ENCODE data around the gene HOXA5. TPM values are rescaled to one million over a fixed set of nuclear protein-coding genes. Genes with fewer than 3 reads are reported as not detected.

The HOXA5 gene
- polyA plus RNA-seq (2012; ENCODE audit: insufficient read depth, insufficient read length, low read depth) = not detected

DNA sequence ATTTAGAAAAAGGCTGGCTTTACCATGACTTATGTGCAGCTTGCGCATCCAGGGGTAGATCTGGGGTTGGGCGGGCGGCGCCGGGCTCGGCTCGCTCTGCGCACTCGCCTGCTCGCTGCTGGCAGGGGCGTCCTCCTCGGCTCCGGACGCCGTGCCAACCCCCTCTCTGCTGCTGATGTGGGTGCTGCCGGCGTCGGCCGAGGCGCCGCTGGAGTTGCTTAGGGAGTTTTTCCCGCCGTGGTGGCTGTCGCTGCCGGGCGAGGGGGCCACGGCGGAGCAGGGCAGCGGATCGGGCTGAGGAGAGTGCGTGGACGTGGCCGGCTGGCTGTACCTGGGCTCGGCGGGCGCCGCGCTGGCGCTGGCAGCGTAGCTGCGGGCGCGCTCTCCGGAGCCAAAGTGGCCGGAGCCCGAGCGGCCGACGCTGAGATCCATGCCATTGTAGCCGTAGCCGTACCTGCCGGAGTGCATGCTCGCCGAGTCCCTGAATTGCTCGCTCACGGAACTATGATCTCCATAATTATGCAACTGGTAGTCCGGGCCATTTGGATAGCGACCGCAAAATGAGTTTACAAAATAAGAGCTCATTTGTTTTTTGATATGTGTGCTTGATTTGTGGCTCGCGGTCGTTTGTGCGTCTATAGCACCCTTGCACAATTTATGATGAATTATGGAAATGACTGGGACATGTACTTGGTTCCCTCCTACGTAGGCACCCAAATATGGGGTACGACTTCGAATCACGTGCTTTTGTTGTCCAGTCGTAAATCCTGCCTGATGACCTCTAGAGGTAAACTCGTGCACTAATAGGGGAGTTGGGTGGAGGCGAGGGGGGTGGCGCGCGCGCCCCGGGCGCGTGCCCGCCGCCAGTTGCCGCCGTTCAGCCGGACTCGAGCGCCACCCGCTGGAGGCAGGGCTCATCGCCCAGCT lies at the start of gene HOXA5:
HOXA5 (minus strand) TSS at position 659 of the 927 bp plus-strand sequence; CDS start at position 585, 74 bp downstream.
- H3K4me1 ChIP-seq = no peaks in the 10 kb centered on the region
- DNase-seq = peak; percentile 36
- no peaks in the 10 kb centered on the region for H3K36me3 ChIP-seq
- TF ChIP-seq, protein P1, sequence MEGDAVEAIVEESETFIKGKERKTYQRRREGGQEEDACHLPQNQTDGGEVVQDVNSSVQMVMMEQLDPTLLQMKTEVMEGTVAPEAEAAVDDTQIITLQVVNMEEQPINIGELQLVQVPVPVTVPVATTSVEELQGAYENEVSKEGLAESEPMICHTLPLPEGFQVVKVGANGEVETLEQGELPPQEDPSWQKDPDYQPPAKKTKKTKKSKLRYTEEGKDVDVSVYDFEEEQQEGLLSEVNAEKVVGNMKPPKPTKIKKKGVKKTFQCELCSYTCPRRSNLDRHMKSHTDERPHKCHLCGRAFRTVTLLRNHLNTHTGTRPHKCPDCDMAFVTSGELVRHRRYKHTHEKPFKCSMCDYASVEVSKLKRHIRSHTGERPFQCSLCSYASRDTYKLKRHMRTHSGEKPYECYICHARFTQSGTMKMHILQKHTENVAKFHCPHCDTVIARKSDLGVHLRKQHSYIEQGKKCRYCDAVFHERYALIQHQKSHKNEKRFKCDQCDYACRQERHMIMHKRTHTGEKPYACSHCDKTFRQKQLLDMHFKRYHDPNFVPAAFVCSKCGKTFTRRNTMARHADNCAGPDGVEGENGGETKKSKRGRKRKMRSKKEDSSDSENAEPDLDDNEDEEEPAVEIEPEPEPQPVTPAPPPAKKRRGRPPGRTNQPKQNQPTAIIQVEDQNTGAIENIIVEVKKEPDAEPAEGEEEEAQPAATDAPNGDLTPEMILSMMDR (IDR thresholded peaks at IDR 0.05; ENCODE audit: low read depth, low read length) = peak; percentile 49
- H3K4me3 ChIP-seq (ENCODE audit: low read depth, low read length) = no peak within 1 kb of the TSS
- H3K9me3 ChIP-seq = no peaks in the 10 kb centered on the region
- peaks cover 100% of the 10 kb centered on the region for H3K27me3 ChIP-seq

DNA sequence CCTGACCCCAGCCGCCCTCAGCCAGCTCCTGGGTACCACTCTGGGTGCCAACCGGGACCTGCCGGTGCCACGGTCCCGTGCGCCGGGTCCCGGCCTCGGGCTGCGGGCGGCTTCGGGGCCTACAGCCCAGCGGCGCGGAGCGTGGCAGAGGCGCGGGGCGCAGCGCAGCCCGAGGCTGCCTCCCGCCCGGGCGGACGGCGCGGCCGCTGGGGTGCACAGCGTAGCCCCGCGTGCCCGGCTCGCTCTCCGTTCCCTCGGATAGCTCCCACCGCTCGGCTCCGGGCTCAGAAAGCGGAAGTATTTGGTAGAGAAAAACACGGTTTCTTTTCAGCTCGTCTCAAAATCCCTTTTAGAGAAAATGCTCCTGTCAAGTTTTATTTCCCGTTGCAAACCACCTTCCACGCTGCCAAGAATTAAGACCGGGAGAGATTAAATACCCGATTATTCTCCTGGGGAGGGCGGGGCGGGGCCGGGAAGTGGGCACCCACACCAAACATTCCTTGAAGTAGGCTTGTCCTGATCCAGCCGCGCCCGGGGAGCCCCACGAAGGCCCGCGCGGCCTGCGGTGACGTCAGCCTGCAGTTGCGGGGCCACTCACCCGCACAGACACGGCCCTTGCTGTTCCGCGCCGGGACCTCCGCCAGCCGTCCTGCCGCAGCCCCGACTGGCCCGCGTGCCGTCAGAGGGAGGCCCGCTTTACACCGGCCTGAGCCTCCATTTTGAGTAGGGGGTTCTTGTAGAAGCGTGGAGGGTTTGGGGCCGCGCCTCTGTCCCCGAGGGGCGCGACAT lies 49.3 kb upstream of the HOXA5 start:
- H3K4me3 ChIP-seq (ENCODE audit: low read depth, low read length) = no peak overlapping the region
- H3K4me1 ChIP-seq = no peaks in the 10 kb centered on the region
- DNase-seq = no peak
- H3K36me3 ChIP-seq = no peaks in the 10 kb centered on the region
- H3K9me3 ChIP-seq = no peaks in the 10 kb centered on the region
- peaks cover 100% of the 10 kb centered on the region for H3K27me3 ChIP-seq
- TF ChIP-seq, protein P1 (IDR thresholded peaks at IDR 0.05; ENCODE audit: low read depth, low read length) = no peak

DNA sequence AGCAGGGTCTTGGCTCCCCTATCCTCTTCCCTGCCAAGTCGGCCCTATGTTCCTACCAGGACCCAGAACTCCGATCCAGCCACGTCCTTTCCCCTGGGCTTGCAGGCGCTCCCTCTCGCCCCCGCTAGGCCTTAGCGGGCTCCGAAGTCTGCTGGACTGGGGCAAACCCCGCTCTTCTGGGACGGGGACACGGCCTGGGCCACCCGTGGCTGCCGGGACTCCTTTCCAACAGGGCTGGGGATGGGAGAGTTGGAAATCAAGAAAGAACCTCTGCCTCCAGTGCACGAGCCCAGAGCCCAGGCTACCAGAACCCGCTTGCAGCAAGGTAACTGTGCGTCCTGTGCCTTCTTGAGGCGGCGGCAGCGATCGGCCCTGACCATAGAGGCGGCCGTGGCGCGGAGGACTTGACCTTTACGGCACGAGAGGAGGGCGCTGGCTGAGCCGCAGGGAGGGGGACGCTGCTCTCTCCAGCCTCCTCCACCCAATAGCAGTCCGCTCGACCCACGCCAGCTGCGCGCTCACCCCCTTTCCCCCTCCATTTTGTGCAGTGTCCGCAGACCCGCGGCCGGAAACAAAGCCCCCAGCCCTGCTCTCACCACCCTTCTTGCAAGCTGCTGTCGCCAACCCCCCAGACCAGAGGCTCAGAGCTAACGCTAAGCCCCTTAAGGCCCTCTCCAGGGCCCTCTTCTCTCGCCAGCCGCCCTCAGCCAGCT lies 48.5 kb upstream of the HOXA5 start:
- Histone ChIP-seq H3K9me3 (no peaks in the 10 kb centered on the region), H3K4me3 (ENCODE audit: low read depth, low read length) (no peak overlapping the region), H3K4me1 (no peaks in the 10 kb centered on the region), H3K27me3 (peaks cover 100% of the 10 kb centered on the region), H3K36me3 (no peaks in the 10 kb centered on the region)
- no peak for DNase-seq
- TF ChIP-seq, protein P1 (IDR thresholded peaks at IDR 0.05; ENCODE audit: low read depth, low read length) = no peak

DNA sequence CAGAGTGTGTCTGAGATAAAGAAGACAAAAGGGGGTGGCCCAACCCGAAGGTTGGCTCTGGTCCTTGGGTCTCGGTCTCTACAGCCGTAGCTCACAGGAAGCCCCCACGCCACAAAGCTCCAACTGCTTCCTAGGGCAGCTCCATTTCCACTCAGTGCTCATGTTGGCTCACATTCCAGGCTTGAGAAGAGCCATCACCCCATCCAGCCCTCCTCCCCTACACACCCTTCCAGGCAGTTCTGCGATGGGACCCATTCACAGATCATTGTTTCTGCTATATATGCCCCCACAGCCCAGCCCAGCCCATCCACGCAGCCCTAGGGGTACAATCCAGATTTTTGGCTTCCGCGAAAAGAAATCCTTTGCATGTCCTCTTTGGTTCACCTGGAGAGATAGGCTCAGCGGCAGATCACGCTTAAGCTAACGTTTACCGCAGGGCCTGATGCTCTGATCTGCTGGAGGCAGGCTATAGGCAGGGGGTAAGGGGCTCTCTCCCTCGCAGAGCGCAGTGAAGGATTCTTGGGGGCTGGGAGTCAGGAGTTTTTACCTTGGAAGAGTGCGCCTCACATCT lies 47.8 kb upstream of the HOXA5 start:
- H3K27me3 ChIP-seq = peaks cover 100% of the 10 kb centered on the region

DNA sequence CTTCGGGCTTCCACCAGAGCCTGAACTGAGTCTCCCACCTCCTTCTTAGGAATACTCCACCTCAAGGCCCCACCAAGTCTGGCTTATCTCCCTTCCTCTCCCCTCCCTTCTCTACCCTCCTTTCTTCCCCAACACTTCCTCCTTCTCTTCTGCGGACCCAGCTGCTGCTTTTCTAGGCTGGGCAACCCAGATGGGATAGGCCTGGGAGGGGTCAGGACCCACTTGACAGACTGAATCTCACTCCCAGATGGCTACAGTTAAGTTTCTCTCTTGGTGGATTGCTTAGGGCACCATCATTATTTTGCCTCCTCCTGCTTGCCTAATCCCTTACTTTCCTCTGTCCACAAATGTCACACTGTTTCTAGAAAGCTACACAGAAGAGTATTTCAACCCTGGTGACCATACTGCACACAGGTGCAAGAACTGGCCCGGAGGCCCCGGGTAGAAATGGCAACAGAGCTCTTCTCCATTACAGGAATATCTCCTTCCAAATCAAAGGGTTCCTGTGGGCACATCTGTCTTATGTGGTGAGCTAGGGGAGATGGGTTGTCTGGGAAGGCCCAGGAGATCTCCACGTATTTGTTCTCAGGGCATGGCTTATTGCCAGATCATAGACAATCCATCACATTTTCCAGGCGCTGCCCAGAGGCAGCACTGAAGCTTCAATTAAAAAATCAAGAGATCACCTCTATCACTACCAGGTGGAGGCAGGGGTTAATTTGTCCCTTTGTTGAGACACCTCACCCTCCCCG lies 46.7 kb upstream of the HOXA5 start:
- Histone ChIP-seq H3K9me3 (no peaks in the 10 kb centered on the region), H3K36me3 (no peaks in the 10 kb centered on the region), H3K4me3 (ENCODE audit: low read depth, low read length) (no peak overlapping the region), H3K27me3 (peaks cover 100% of the 10 kb centered on the region), H3K4me1 (no peaks in the 10 kb centered on the region)
- TF ChIP-seq, protein P1 (IDR thresholded peaks at IDR 0.05; ENCODE audit: low read depth, low read length) = no peak
- no peak for DNase-seq

More for the DNA sequence above, 47.8 kb upstream of the HOXA5 start:
- Histone ChIP-seq H3K4me3 (ENCODE audit: low read depth, low read length) (no peak overlapping the region), H3K9me3 (no peaks in the 10 kb centered on the region), H3K36me3 (no peaks in the 10 kb centered on the region), H3K4me1 (no peaks in the 10 kb centered on the region)
- TF ChIP-seq, protein P1 (IDR thresholded peaks at IDR 0.05; ENCODE audit: low read depth, low read length) = no peak
- no peak for DNase-seq
